Measurements from ENCODE around the gene UBFD1. TPM values are rescaled to one million over a fixed set of nuclear protein-coding genes. Genes with fewer than 3 reads are reported as not detected.
"Not testable (repeated sequence)": the region's sequence is repeated elsewhere in the genome, so short reads cannot be mapped to it uniquely, and the experiment has no call there.

The UBFD1 gene
- total and polyA plus RNA-seq, 4 donors, result 12.3 to 55.4 (median 28.3) TPM

- Histone ChIP-seq H3K27ac (ENCODE audit: low read depth in 1 of 2, low read length in 2 of 2) (no peak overlapping the region), H3K4me1 (ENCODE audit: control insufficient read depth in 1 of 2, insufficient read depth in 2 of 2, low read length in 2 of 2) (no peaks in the 10 kb centered on the region), H3K9me3 (ENCODE audit: control insufficient read depth, low read length) (no peaks in the 10 kb centered on the region), H3K4me3 (ENCODE audit: low read length in 2 of 2) (no peak overlapping the region), H3K27me3 (ENCODE audit: control insufficient read depth in 1 of 2, insufficient read depth in 2 of 2, low read length in 1 of 2) (no peaks in the 10 kb centered on the region), H3K36me3 (ENCODE audit: control insufficient read depth in 1 of 2, insufficient read depth in 2 of 2, low read length in 1 of 2) (peaks cover 0 to 14% of the 10 kb centered on the region in 2 donors)
- intact Hi-C loops (cut with DNase I), result no loop called here
- DNase-seq (no peak), ATAC-seq (ENCODE audit: low FRiP score) (no peak)
Observed at GRCh38 chr16:23580391-23580790, 22.9 kb downstream of the UBFD1 start.

DNA sequence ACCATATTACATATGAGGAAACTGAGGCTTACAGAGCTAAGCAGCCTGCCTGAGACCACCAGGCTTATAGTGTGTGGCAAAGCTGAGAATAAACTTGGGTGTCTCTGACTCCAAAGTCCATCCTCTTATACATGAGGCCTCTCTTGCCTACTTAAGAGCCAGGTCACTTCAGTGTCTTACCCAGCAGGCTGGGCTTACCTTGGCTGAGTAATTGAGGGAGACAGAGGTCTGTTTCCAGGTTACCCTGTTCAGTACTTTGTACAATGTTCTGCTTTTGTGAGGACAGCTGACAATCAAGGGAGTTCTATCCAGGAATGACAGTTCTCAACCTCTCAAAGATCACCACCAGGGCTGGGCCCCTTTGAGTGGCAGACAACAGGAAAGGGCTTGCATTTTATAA lies 24.2 kb downstream of the UBFD1 start:
- no peak overlapping the region for H3K27ac ChIP-seq (ENCODE audit: low read depth in 1 of 2, low read length in 2 of 2)
- intact Hi-C loops (cut with DNase I), result no loop called here
- ATAC-seq (ENCODE audit: low FRiP score) (no peak), DNase-seq (no peak)
- peaks cover 0 to 14% of the 10 kb centered on the region in 2 donors for H3K36me3 ChIP-seq (ENCODE audit: control insufficient read depth in 1 of 2, insufficient read depth in 2 of 2, low read length in 1 of 2)
- no peaks in the 10 kb centered on the region for H3K4me1 ChIP-seq (ENCODE audit: control insufficient read depth in 1 of 2, insufficient read depth in 2 of 2, low read length in 2 of 2)
- H3K27me3 ChIP-seq (ENCODE audit: control insufficient read depth in 1 of 2, insufficient read depth in 2 of 2, low read length in 1 of 2), result no peaks in the 10 kb centered on the region
- no peak overlapping the region for H3K4me3 ChIP-seq (ENCODE audit: low read length in 2 of 2)
- H3K9me3 ChIP-seq (ENCODE audit: control insufficient read depth, low read length), result no peaks in the 10 kb centered on the region

DNA sequence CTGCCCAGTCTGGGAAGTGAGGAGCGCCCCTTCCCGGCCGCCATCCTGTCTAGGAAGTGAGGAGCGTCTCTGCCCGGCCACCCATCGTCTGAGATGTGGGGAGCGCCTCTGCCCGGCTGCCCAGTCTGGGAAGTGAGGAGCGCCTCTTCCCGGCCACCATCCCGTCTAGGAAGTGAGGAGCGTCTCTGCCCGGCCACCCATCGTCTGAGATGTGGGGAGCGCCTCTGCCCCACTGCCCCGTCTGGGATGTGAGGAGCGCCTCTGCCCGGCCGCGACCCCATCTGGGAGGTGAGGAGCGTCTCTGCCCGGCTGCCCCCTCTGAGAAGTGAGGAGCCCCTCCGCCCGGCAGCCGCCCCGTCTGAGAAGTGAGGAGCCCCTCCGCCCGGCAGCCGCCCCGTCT lies 25.7 kb downstream of the UBFD1 start:
- intact Hi-C loops (cut with DNase I); DNase-seq; ATAC-seq (ENCODE audit: low FRiP score); H3K4me3 ChIP-seq (ENCODE audit: low read length in 2 of 2); H3K4me1 ChIP-seq (ENCODE audit: control insufficient read depth in 1 of 2, insufficient read depth in 2 of 2, low read length in 2 of 2); H3K27ac ChIP-seq (ENCODE audit: low read depth in 1 of 2, low read length in 2 of 2); H3K27me3 ChIP-seq (ENCODE audit: control insufficient read depth in 1 of 2, insufficient read depth in 2 of 2, low read length in 1 of 2); H3K9me3 ChIP-seq (ENCODE audit: control insufficient read depth, low read length): not testable (repeated sequence)
- peaks cover 4 to 14% of the 10 kb centered on the region in 2 donors for H3K36me3 ChIP-seq (ENCODE audit: control insufficient read depth in 1 of 2, insufficient read depth in 2 of 2, low read length in 1 of 2)
- 93% methylated on average over 12 to 30 of the region's 30 CpGs for WGBS, 2 donors

DNA sequence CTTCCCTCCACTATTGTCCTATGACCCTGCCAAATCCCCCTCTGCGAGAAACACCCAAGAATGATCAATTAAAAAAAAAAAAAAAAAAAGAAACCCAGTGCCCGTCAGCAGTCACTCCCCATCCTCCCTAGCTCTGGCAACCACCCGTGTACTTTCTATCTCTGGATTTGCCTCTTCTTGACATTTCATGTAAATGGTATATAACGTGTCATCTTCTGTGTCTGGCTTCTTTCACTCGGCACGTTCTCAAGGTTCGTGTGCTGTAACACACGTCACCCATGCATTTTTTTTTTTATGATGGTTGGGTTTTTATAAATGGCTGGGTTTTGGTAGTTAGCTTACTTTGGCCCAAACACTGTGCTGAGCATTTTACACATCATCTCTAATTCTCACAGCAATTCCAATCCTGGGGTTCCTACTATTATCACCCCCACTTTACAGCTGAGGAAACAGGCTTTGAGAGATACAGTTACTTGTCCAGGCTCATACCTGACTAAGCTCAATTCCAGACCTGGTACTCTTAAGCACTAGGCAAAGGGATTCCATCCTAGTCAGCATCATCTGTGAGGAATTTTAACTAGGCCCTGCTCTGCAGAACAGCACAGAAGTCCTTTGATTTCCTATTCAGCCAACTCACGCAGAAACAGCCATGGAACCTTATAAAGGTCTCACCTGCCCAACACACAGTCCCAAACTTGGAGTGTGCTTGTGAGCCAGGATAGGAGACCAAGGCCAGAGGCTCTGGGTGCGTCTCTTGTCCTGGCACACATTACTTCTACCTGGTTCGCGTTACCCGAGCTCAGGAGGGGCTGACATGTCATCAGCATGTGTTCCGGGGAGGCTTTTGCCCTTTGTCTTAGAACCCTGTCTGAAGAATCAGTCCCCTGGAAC lies 26.9 kb downstream of the UBFD1 start:
- intact Hi-C loops (cut with DNase I), result no loop called here
- 79 to 86% methylated on average over 13 of the region's 14 CpGs for WGBS, 2 donors
- H3K9me3 ChIP-seq (ENCODE audit: control insufficient read depth, low read length), result no peaks in the 10 kb centered on the region
- no peaks in the 10 kb centered on the region for H3K4me1 ChIP-seq (ENCODE audit: control insufficient read depth in 1 of 2, insufficient read depth in 2 of 2, low read length in 2 of 2)
- H3K27ac ChIP-seq (ENCODE audit: low read depth in 1 of 2, low read length in 2 of 2), result no peak overlapping the region
- DNase-seq, result no peak
- no peak overlapping the region for H3K4me3 ChIP-seq (ENCODE audit: low read length in 2 of 2)
- H3K36me3 ChIP-seq (ENCODE audit: control insufficient read depth in 1 of 2, insufficient read depth in 2 of 2, low read length in 1 of 2), result peaks cover 4 to 14% of the 10 kb centered on the region in 2 donors
- no peak for ATAC-seq (ENCODE audit: low FRiP score)
- H3K27me3 ChIP-seq (ENCODE audit: control insufficient read depth in 1 of 2, insufficient read depth in 2 of 2, low read length in 1 of 2), result no peaks in the 10 kb centered on the region

GRCh38 chr16:23587726-23588125 lies 30.2 kb downstream of the UBFD1 start:
- DNase-seq (no peak), ATAC-seq (ENCODE audit: low FRiP score) (no peak)
- intact Hi-C loops (cut with DNase I), result no loop called here
- Histone ChIP-seq H3K9me3 (ENCODE audit: control insufficient read depth, low read length) (no peaks in the 10 kb centered on the region), H3K36me3 (ENCODE audit: control insufficient read depth in 1 of 2, insufficient read depth in 2 of 2, low read length in 1 of 2) (peaks cover 4 to 10% of the 10 kb centered on the region in 2 donors), H3K4me3 (ENCODE audit: low read length in 2 of 2) (no peak overlapping the region), H3K4me1 (ENCODE audit: control insufficient read depth in 1 of 2, insufficient read depth in 2 of 2, low read length in 2 of 2) (no peaks in the 10 kb centered on the region), H3K27me3 (ENCODE audit: control insufficient read depth in 1 of 2, insufficient read depth in 2 of 2, low read length in 1 of 2) (no peaks in the 10 kb centered on the region), H3K27ac (ENCODE audit: low read depth in 1 of 2, low read length in 2 of 2) (no peak overlapping the region)
- WGBS, 2 donors, result 64 to 65% methylated on average over 5 of the region's 5 CpGs

GRCh38 chr16:23590181-23590580 lies 32.7 kb downstream of the UBFD1 start:
- Histone ChIP-seq H3K27me3 (ENCODE audit: control insufficient read depth in 1 of 2, insufficient read depth in 2 of 2, low read length in 1 of 2) (no peaks in the 10 kb centered on the region), H3K4me3 (ENCODE audit: low read length in 2 of 2) (no peak overlapping the region), H3K9me3 (ENCODE audit: control insufficient read depth, low read length) (no peaks in the 10 kb centered on the region), H3K36me3 (ENCODE audit: control insufficient read depth in 1 of 2, insufficient read depth in 2 of 2, low read length in 1 of 2) (peaks cover 4% of the 10 kb centered on the region in 2 donors), H3K4me1 (ENCODE audit: control insufficient read depth in 1 of 2, insufficient read depth in 2 of 2, low read length in 2 of 2) (peaks cover 0 to 2% of the 10 kb centered on the region in 2 donors), H3K27ac (ENCODE audit: low read depth in 1 of 2, low read length in 2 of 2) (no peak overlapping the region)
- intact Hi-C loops (cut with DNase I), result loop anchor here in 1 of 2 donors (5.0 kb wide), 1 partner anchor 52 kb away; the partner anchor contains the start of genes DCTN5 and PALB2
- 92 to 97% methylated on average over 3 of the region's 3 CpGs for WGBS, 2 donors
- ATAC-seq (ENCODE audit: low FRiP score) (no peak), DNase-seq (no peak)

GRCh38 chr16:23594186-23594585 lies 36.7 kb downstream of the UBFD1 start:
- intact Hi-C loops (cut with DNase I), result loop anchor here (2.0 to 5.0 kb wide), 2 partner anchors 47 to 48 kb away; partner anchors contain the start of genes DCTN5 (in 2 of the 2) and PALB2 (in 2 of the 2)
- ATAC-seq (ENCODE audit: low FRiP score), result no peak
- Histone ChIP-seq H3K9me3 (ENCODE audit: control insufficient read depth, low read length) (no peaks in the 10 kb centered on the region), H3K36me3 (ENCODE audit: control insufficient read depth in 1 of 2, insufficient read depth in 2 of 2, low read length in 1 of 2) (peaks cover 0 to 2% of the 10 kb centered on the region in 2 donors), H3K27me3 (ENCODE audit: control insufficient read depth in 1 of 2, insufficient read depth in 2 of 2, low read length in 1 of 2) (no peaks in the 10 kb centered on the region), H3K4me1 (ENCODE audit: control insufficient read depth in 1 of 2, insufficient read depth in 2 of 2, low read length in 2 of 2) (peaks cover 0 to 2% of the 10 kb centered on the region in 2 donors), H3K4me3 (ENCODE audit: low read length in 2 of 2) (no peak overlapping the region), H3K27ac (ENCODE audit: low read depth in 1 of 2, low read length in 2 of 2) (no peak overlapping the region)
- no peak for DNase-seq
- 93 to 94% methylated on average over 12 of the region's 12 CpGs for WGBS, 2 donors

DNA sequence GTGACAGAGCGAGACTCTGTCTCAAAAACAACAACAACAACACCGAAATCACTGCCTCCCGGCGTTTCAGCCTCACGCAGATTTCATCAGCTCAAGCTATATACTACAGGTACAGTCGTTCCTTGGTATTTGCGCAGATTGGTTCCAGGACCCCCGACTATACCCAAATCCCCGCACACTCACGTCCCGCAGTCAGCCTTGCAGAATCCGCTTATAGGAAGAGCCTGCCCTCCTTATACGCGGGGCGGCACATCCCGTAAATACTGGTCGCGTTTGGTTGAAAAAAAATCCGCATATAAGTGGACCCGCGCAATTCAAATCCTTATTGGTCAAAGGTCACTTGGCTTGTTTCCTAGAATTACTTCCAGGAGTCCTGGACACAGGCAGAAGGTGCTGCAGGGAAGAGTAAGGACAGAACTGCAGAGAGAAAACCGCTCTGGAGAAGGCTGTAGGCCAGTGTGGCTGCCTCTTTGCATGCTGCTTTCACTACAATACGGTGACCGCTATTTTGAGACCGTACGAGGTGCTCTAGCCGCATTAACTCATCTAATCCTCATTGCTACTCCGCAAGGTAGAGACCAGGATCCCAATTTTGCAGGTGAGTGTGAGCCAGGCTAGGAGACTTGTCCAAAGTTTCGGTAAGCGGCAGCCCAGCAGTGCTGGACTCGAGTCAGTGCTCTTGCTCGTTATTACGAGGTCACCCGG lies 37.9 kb downstream of the UBFD1 start:
- Histone ChIP-seq H3K27me3 (ENCODE audit: control insufficient read depth in 1 of 2, insufficient read depth in 2 of 2, low read length in 1 of 2) (no peaks in the 10 kb centered on the region), H3K27ac (ENCODE audit: low read depth in 1 of 2, low read length in 2 of 2) (peak overlapping the region in 1 of 2 donors; percentile 56), H3K36me3 (ENCODE audit: control insufficient read depth in 1 of 2, insufficient read depth in 2 of 2, low read length in 1 of 2) (peaks cover 0 to 2% of the 10 kb centered on the region in 2 donors), H3K4me1 (ENCODE audit: control insufficient read depth in 1 of 2, insufficient read depth in 2 of 2, low read length in 2 of 2) (peaks cover 0 to 2% of the 10 kb centered on the region in 2 donors), H3K9me3 (ENCODE audit: control insufficient read depth, low read length) (no peaks in the 10 kb centered on the region), H3K4me3 (ENCODE audit: low read length in 2 of 2) (peak overlapping the region; percentile 82 to 95)
- no peak for DNase-seq
- intact Hi-C loops (cut with DNase I), result loop anchor here in 1 of 2 donors (2.0 to 5.0 kb wide), 2 partner anchors 38 to 45 kb away; partner anchors contain the start of genes DCTN5, EARS2, PALB2 and UBFD1
- WGBS, 2 donors, result 18 to 20% methylated on average over 34 of the region's 34 CpGs
- no peak for ATAC-seq (ENCODE audit: low FRiP score)
